Astrocyte (in vitro differentiated cells and primary cell): ENCODE results near the gene FOXK2.

ENCODE experiments used
- CTCF ChIP-seq: IDR thresholded peaks from 2 replicates; pipeline ENCODE4 v1.5.1; 2011; ENCODE audit warnings: low read depth, mild to moderate bottlenecking, inconsistent platforms, low read length, moderate library complexity; ENCODE audit not compliant: insufficient read depth
- EZH2 ChIP-seq: IDR thresholded peaks from 2 replicates; pipeline ENCODE4 v1.6.1; 2012; ENCODE audit warnings: mild to moderate bottlenecking, low read length, inconsistent platforms; ENCODE audit not compliant: insufficient read depth

- TF ChIP-seq CTCF (no peak), EZH2 (no peak)
These were observed 75.0 kb downstream of the FOXK2 start for GRCh38 chr17:82594571-82594970.
